Testis (tissue), 2 donors: Measurements from ENCODE around the gene MAPK12.

Experiments
- CTCF ChIP-seq, 3 experiments: fragments of 450-650 bp in 2 of 3; fragments of 200-600 bp in 1 of 3; sonication (generic) in 1 of 3; IDR thresholded peaks; one replicate each; pipeline ENCODE4 v1.5.1; 2016 to 2019; ENCODE audit warnings: antibody characterized with exemption in 3 of 3, mild to moderate bottlenecking in 2 of 3, moderate library complexity in 1 of 3
- POLR2A ChIP-seq: fragments of 450-650 bp; IDR thresholded peaks from one replicate; pipeline ENCODE4 v1.6.1; 2017; ENCODE audit warnings: antibody characterized with exemption, mild to moderate bottlenecking, moderate library complexity

GRCh38 chr22:50203288-50203687 is 58.2 kb downstream of the MAPK12 start:
- TF ChIP-seq CTCF (IDR thresholded peaks at IDR 0.05) (no peak), POLR2A (no peak)
